Measurements from ENCODE around the gene PTTG1IP.

Gene PTTG1IP

GRCh38 chr21:44894687-44895302 lies 21.3 kb upstream of the PTTG1IP start:
- DNase-seq = no peak

- no peak for DNase-seq
Observed at GRCh38 chr21:44893948-44894656, 20.6 kb upstream of the PTTG1IP start.

GRCh38 chr21:44893278-44893556 lies 19.7 kb upstream of the PTTG1IP start:
- DNase-seq = no peak

- peak; percentile 78 to 80 for DNase-seq
Observed at GRCh38 chr21:44892536-44893277, 19.2 kb upstream of the PTTG1IP start.

- DNase-seq = no peak
Observed at GRCh38 chr21:44892095-44892494, 18.6 kb upstream of the PTTG1IP start.

GRCh38 chr21:44891631-44892031 lies 18.1 kb upstream of the PTTG1IP start:
- no peak for DNase-seq

- no peak for DNase-seq
Observed at GRCh38 chr21:44890961-44891541, 17.6 kb upstream of the PTTG1IP start.

- no peak for DNase-seq
Observed at GRCh38 chr21:44890338-44890931, 16.9 kb upstream of the PTTG1IP start.

- no peak for DNase-seq
Observed at GRCh38 chr21:44889625-44890337, 16.3 kb upstream of the PTTG1IP start.

- no peak for DNase-seq
Observed at GRCh38 chr21:44888581-44889550, 15.4 kb upstream of the PTTG1IP start.

GRCh38 chr21:44887807-44888580 lies 14.5 kb upstream of the PTTG1IP start:
- no peak for DNase-seq

GRCh38 chr21:44887126-44887806 lies 13.8 kb upstream of the PTTG1IP start:
- no peak for DNase-seq

DNA sequence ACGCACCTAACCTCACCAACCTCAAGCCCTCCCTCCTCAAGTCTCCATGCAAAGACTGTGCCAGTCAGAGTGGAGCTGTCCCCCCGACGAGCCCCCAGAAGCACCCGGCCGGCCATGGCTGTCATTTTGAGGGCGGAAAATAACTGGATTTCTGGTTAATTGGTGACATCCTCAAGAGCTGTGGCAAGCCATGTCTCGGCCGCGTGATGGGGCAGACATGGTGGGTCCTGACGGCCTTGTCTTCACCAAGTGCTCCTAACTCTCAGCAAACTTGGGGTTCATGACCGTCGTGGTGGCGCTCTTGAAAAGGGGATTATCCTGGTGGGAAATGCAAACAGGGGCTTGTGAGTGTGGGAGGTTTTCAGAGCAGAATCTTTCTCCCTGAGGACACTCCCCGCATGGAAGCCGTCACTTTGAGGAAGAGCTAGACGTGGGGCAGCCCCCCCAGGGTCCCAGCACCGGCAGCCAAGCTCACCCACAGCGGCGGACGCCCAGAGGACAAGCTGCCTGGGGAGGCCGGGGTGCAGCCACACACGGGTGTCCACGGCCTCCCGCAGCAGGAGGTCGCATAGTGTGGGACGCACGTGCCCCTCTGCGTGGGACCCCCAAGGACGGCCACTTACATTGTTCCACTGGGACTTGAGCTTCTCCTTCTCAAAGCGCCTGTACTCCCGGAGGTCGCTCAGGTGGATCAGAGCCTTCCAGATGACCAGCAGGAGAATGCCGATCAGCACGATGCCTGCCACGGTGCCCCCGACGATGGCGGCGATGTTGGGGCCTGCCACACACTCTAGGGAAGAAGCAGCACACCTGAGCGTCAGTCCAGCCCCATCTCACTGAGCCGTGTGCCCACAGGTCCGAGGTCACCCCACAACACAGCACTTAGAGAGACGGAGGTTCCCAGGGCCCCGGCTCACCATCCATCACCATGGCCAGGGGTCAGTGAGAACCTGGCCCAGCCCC lies 12.9 kb upstream of the PTTG1IP start:
- DNase-seq = no peak

DNA sequence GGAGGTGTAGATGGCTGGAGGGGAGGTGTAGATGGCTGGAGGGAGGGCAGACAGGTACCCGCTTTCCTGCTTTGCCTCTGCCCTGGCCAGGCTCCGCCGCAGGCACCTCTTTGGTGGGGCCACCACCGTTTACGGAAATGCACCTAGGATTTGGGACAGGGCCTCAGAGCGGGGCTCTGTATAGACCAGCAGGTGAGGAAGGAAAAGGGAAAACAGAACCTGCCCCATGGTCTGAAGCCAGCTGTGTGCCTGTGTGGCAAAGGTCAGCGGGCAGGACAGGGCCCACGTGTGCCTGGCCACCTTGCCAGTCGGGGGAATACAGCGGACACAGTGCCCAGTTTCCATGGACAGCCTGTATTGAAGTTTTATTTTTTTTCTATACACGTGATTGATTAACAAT lies 12.1 kb upstream of the PTTG1IP start:
- DNase-seq = no peak

GRCh38 chr21:44884097-44884496 lies 10.6 kb upstream of the PTTG1IP start:
- DNase-seq = no peak

DNA sequence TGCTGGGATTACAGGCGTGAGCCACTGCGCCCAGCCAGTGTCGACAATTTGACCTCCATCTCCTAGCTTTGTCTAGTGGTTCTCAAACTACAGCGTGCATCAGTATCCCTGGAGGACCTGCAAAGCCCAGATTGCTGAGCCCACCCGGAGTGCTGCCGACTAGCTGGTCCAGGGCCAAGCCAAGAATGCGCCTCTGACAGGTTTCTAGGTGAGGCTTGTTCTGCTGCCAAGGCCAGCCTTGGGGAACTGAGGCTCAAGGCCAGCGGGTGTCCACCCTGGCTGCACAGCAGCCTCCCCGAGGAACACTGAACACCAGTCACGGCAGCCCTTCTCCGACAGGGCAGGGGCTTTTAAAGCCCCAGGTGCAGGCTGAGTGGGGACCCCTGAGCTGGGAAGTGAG lies 9.8 kb upstream of the PTTG1IP start:
- no peak for DNase-seq

DNA sequence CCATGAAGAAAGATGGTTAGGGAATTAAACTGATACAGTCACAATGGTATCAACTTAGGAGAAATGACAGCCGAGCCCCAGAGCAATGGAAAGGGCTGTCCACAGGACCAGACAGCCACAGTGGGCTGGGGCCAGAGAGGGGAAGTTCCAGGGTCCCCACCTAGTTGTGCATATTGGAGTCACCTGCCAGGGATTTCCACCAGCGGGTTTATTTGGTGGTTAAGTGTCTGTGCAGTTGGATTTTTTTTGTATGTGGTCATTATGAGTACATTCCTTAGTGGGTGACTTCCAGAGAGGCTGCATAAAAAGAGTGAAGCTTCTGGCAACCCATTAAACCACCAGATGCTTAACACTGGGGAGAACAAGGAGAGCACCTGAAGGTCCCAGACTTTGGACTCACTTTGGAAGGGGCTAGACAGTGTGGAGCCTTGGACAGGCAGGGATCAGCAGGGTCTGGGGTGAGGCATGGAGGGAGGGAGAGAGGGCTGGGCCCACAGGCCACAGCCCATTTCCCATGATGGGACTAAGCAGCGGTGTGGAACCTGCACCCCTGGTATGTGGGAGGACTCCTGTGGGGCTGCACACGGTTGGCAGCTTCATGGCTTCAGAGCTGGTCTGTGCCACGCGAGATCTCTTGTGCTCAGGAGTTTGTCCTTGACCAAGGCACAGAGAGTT lies 7.8 kb upstream of the PTTG1IP start:
- DNase-seq = no peak

Data from activated CD4-positive, alpha-beta T cell treated with anti-CD3 and anti-CD28 coated beads, Interleukin-2, amount 50 U/mL, for 4 hours (primary cell).